Measurements from ENCODE around the gene FGB. TPM values are rescaled to one million over a fixed set of nuclear protein-coding genes. Genes with fewer than 3 reads are reported as not detected.

The FGB gene
- polyA plus RNA-seq, 3 donors: 10.6 to 190 (median 141) TPM

DNA sequence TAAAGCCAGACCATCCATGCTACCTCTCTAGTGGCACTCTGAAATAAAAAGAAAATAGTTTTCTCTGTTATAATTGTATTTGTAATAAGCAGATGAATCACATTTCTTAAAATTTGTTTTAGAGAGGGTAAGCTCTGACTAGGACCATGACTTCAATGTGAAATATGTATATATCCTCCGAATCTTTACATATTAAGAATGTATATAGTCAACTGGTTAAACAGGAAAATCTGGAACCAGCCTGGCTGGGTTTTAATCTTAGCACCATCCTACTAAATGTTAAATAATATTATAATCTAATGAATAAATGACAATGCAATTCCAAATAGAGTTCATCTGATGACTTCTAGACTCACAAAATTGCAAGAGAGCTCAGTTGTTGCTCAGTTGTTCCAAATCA lies 1.5 kb downstream of the FGB start:
- no peak for DNase-seq (ENCODE audit: low read depth in 3 of 3, low spot score in 2 of 3)

GRCh38 chr4:154565704-154566103 lies 2.9 kb downstream of the FGB start:
- no peak for DNase-seq (ENCODE audit: low read depth in 3 of 3, low spot score in 2 of 3)

- no peak for DNase-seq (ENCODE audit: low read depth in 3 of 3, low spot score in 2 of 3)
Observed at GRCh38 chr4:154566639-154567204, 3.9 kb downstream of the FGB start.

- DNase-seq (ENCODE audit: low read depth in 3 of 3, low spot score in 2 of 3): no peak
Observed at GRCh38 chr4:154569028-154569427, 6.2 kb downstream of the FGB start.

DNA sequence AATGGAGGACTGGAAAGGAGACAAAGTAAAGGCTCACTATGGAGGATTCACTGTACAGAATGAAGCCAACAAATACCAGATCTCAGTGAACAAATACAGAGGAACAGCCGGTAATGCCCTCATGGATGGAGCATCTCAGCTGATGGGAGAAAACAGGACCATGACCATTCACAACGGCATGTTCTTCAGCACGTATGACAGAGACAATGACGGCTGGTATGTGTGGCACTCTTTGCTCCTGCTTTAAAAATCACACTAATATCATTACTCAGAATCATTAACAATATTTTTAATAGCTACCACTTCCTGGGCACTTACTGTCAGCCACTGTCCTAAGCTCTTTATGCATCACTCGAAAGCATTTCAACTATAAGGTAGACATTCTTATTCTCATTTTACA lies 6.8 kb downstream of the FGB start:
- no peak for DNase-seq (ENCODE audit: low read depth in 3 of 3, low spot score in 2 of 3)

- no peak for DNase-seq (ENCODE audit: low read depth in 3 of 3, low spot score in 2 of 3)
Observed at GRCh38 chr4:154573190-154573870, 10.5 kb downstream of the FGB start.

DNA sequence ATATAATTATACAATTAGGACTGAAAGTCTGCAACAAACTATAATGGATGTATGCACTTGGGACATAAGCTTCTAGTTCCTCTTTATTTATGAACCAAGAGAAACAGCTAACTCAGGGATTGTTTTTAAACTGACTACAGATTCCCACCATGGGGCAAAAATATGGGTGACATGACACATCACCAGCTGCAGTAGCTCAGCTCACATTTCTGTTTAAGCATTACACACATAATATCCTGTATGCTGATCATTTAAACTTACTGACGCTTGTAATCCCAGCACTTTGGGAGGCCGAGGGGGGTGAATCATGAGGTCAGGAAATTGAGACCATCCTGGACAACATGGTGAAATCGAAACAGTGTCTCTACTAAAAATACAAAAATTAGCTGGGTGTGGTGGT lies 11.5 kb downstream of the FGB start:
- DNase-seq (ENCODE audit: low read depth in 3 of 3, low spot score in 2 of 3): no peak

DNA sequence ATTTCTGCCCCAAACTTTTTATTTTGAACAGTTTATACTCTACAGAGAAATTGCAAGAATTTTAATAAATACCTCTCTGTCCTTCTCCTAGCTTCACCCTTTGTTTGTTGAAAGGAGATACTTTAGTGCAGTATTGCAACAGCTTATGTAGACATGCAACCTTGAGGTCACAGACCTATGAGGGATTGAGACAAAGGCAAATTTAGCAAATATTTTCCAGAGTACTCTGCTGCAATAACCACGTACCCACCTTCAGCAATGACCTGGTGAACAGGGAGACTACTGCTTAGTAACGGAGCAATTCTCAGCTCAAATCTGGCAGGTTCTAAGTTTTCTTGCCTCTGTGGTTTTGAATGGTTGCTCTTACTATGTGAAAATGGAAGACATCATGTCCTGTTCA lies 14.5 kb downstream of the FGB start:
- DNase-seq (ENCODE audit: low read depth in 3 of 3, low spot score in 2 of 3): no peak

- DNase-seq (ENCODE audit: low read depth in 3 of 3, low spot score in 2 of 3): no peak
Observed at GRCh38 chr4:154578919-154579318, 16.1 kb downstream of the FGB start.

DNA sequence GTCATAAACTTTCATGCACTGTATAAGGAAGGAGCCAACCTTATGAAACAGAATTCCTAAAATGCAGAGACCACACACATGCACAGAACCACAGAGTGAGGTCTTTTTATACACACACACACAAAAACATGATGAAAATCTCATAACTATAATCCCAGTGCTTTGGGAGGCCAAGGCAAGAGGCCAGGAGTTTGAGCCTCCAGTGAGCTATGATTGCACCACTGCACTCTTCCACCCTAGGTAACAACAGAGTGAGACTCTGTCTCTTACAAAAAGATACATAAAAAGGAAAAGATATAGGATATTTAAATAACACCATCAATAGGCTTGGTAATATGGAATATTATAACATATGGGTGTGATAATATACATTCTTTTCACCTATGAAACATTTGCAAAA lies 17.1 kb downstream of the FGB start:
- no peak for DNase-seq (ENCODE audit: low read depth in 3 of 3, low spot score in 2 of 3)

- DNase-seq (ENCODE audit: low read depth in 3 of 3, low spot score in 2 of 3): no peak
Observed at GRCh38 chr4:154582723-154583122, 19.9 kb downstream of the FGB start.

DNA sequence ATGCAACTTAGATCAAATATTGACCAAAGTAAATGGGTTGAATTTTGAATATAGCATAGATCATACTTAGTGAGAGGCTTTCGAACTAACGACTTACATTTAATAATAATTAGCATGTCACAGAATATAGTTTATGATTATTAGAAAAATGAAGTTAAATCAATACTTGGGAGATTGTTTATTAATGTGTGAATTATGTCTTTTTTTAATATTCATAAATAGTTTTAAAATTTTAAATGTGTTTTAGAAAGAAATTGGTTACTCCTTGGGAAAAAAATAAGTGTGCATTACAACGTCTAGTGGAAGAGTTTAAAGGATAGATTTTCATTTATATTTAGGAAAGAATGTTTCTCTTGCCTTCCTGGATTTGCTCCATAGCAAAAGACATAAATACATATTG lies 20.4 kb downstream of the FGB start:
- DNase-seq (ENCODE audit: low read depth in 3 of 3, low spot score in 2 of 3): no peak

GRCh38 chr4:154583677-154584076 lies 20.9 kb downstream of the FGB start:
- no peak for DNase-seq (ENCODE audit: low read depth in 3 of 3, low spot score in 2 of 3)

GRCh38 chr4:154584259-154584658 lies 21.4 kb downstream of the FGB start:
- no peak for DNase-seq (ENCODE audit: low read depth in 3 of 3, low spot score in 2 of 3)

- no peak for DNase-seq (ENCODE audit: low read depth in 3 of 3, low spot score in 2 of 3)
Observed at GRCh38 chr4:154585369-154586018, 22.7 kb downstream of the FGB start.

DNA sequence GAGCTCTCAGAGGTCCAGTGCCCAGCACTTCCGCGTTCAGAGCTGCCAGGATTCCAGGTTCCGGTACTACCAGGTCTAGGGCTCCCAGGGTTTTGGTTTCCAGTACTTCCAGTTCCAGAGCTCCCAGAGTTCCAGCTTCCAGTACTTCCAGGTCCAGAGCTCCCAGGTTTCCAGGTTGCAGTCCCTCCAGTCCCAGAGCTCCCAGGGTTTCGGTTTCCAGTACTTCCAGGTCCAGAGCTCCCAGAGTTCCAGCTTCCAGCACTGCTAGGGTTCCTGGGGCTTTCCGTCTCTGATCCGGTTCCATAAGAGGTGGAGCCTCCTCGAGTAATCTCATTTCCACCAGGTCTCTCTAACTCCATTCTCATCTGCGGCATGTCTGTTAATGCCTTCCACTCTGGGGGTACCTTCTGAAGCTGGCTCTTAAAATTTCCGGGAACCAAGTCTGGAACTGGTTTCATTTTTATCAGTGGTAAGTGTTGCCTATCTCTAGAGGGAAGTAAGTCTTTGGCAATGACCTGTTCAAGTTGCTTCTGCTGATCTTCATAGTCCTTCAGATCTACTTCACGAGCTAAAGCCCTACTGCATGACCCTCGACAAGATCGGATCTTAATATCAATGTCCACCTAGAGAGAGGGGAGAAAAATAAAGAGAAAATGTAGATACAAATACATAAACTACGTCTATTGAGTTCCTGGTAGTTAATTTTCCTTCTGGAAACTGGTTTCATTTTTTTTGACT lies 23.7 kb downstream of the FGB start:
- DNase-seq (ENCODE audit: low read depth in 3 of 3, low spot score in 2 of 3): no peak

- DNase-seq (ENCODE audit: low read depth in 3 of 3, low spot score in 2 of 3): no peak
Observed at GRCh38 chr4:154588198-154588597, 25.4 kb downstream of the FGB start.

DNA sequence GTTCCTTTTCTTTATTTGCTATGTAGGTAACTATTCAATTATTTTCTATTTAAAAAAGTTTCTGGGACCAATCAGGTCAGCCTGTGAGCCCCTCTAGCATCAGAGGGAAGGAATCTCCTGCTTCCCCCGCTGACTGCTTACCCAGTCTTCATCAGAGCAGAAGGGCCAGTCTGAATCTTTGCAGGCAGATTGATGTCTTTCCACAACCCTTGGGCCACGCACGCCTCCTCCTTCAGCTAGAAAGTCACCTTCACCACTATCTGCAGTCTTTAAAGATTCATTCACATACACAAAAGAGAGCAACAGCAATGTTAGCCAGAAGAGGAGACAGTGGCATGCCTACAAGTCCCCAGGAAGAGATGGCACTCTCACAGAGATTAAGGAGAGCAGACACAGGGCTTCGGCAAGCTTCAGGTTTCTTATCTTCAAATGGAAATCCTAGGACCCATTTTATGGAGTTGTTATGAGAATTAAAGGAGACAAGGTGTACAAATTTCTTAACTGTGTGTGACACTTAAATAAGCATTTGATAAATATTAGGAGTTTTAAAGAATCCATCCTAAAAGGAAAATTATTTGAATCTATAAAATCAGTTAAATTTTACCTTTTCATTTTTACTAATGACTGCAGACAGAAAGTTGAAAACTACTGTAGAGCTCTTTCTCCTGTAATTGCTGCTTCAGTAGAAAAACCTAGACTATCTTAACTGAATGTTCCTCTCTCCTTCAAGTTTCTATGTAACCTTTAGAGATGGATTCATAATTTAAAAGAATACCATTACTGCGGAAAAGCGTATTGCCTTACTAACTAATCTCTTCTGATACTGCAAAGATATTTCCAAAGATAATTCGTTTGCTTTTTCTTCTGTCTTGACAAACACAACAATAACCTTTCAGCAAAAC lies 26.7 kb downstream of the FGB start:
- no peak for DNase-seq (ENCODE audit: low read depth in 3 of 3, low spot score in 2 of 3)

DNA sequence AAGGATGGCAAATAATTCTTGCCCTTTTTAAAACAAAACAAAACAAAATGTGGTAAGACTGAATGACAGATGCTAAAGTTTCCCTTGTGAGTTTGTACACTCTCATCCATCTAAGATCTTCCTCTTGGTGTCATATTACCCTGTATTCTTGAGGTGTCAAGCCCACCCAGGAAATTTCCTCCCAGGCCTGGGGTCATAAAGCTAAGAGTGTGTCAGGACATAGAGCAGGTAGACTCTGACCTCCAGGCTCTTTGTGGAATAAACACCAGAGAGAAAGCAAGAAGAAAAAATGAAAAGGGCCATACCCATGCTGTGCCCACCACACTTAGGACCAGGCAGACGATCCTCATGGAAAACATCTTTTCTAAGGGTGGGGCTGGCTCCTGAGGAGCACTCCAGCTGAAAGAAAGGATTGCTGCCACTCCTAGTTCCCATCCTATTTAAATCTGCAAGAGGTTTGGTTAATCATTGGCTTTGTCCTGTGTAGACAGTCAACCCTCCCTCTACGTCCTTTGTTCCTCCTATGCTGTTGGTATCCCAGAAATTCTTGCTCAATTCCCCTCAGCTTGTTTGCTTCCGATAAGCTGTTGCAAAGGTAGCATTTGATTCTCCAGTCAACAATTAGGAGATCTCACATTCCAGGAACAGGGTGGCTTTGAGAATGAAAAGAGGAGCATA lies 27.7 kb downstream of the FGB start, which contains the start of gene FGA:
Gene FGA, minus strand, starts transcription at position 414 of the 678 bp plus-strand sequence. Its CDS starts 55 bp downstream, at position 359.
- DNase-seq (ENCODE audit: low read depth in 3 of 3, low spot score in 2 of 3): no peak

DNA sequence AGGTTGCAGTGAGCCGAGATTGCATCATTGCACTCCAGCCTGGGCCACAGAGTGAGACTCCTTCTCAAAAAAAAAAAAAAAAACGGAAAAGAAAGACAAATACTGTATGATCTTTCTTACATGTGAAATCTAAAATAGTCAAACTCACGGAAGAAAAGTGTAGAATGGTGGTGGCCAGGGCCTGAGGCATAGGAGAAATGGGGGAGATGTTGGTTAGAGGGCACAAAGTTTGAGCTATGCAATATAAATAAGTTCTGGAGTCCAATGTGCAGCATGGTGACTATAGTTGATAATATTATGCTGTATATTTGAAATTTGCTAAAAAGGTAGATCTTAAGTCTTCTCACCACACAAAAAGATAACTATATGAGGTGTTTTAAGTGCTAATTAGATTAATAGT lies 29.1 kb downstream of the FGB start:
- DNase-seq (ENCODE audit: low read depth in 3 of 3, low spot score in 2 of 3): no peak
